ENCODE results near the gene GNAO1.
"Not testable (repeated sequence)": the region's sequence is repeated elsewhere in the genome, so short reads cannot be mapped to it uniquely, and the experiment has no call there.

Gene GNAO1

DNA sequence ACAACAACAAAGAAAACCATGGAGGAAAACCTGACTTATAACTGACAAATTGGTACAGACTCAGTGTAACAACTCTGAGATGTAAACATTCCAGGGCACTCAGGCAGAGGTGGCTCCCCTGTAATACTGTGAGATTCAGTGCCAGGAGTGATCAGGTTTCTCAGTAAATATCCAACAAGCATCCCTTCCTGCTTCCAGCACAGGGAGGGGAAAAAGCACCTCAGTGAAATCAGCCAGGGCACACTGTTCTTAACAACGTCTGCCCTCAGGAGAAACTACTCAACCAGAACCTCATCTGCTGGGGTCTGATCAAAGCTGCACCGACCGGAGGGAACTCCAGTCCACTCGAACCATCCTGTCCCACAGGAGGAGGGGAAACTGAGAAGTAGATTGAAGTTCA, 181.7 kb downstream of the GNAO1 start:
- in situ Hi-C loops (cut with HindIII; ENCODE audit: low sequenced_read_pairs): no loop called here

DNA sequence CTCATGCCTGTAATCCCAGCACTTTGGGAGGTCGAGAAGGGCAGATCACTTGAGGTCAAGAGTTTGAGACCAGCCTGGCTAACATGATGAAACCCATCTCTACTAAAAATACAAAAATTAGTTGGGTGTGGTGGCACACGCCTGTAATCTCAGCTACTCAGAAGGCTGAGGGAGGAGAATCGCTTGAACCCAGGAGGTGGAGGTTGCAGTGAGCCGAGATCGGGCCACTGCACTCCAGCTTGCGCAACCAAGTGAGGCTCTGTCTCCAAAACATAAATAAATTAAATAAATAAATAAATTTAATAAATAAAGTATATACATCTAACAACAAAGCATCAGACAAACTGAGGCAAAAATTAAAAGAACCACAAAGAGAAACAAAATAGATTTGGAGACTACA, 184.5 kb downstream of the GNAO1 start:
- in situ Hi-C loops (cut with HindIII; ENCODE audit: low sequenced_read_pairs): loop anchor here (5.0 kb wide), 1 partner anchor 33 kb away; no protein-coding TSS in a partner anchor

DNA sequence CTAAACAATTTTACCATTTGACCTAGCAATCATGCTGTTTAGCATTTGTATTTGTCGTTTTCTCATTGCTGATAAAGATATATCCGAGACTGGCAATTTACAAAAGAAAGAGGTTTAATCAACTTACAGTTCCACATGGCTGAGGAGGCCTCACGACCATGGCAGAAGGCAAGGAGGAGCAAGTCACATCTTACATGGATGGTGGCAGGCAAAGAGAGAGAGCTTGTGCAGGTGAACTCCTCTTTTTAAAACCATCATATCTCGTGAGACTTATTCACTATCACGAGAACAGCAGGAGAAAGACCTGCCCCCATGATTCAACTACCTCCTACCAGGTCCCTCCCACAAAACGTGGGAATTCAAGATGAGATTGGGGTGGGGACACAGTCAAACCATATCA, 187.8 kb downstream of the GNAO1 start:
- in situ Hi-C loops (cut with HindIII; ENCODE audit: low sequenced_read_pairs): loop anchor here (5.0 kb wide), 1 partner anchor 37 kb away; no protein-coding TSS in a partner anchor

DNA sequence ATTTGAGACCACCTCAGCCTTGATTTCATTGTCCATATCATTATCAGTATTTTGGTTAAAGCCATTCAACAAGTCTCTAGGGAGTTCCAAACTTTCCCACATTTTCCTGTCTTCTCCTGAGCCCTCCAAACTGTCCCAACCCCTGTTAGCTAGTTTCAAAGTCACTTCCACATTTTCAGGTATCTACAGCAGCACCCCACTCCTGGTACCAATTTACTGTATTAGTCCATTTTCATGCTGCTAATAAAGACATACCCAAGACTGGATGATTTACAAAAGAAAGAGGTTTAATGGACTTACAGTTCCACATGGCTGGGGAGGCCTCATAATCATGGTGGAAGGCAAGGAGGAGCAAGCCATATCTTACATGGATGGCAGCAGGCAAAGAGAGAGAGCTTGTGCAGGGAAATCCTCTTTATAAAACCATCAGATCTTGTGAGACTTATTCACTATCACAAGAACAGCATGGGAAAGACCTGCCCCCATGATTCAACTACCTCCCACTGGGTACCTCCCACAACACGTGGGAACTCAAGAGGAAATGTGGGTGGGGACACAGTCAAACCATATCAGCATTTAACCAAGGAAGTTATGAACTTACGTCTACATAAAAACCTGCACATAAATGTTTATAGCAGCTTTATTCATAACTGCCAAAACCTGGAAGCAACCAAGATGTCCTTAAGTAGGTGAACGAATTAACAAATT, 189.6 kb downstream of the GNAO1 start:
- in situ Hi-C loops (cut with HindIII; ENCODE audit: low sequenced_read_pairs): not testable (repeated sequence)

DNA sequence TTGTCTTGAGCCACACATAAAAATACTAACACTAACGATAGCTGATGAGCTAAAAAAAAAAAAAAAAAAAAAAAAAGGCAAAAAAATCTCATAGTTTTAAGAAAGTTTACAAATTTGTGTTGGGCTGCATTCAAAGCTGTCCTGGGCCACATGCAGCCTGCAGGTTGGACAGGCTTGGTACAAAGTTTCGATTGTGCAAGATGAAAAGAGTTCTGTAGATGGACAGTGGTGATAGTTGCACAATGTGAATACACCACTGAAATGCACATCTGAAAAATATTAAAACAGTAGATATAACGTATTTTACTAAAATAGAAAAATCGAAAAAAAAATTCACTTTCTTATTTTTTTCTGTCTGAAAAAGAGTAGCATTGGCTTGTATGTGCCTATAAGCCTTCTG, 191.2 kb downstream of the GNAO1 start:
- in situ Hi-C loops (cut with HindIII; ENCODE audit: low sequenced_read_pairs): no loop called here

DNA sequence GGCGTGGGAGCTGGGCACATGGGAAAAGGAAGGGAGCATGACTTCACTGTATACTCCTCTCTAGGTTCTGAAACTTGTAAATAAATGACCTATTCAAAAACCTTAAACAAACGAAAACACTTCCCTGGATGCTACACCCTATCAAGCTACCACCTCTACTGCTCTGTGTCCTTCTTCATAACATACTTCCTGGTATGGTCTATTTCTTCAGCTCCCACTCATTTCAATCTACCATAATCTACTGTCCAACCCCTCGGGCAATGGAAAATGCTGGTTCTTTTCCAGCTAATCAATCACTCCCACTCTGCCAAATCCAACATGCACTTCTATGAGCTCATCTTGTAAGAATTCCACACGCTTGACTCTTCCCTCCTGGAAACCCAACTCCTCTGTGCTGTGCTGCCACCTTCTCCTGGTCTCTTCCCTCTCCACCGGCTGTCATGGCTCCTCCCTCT, 191.6 kb downstream of the GNAO1 start:
- in situ Hi-C loops (cut with HindIII; ENCODE audit: low sequenced_read_pairs): no loop called here

DNA sequence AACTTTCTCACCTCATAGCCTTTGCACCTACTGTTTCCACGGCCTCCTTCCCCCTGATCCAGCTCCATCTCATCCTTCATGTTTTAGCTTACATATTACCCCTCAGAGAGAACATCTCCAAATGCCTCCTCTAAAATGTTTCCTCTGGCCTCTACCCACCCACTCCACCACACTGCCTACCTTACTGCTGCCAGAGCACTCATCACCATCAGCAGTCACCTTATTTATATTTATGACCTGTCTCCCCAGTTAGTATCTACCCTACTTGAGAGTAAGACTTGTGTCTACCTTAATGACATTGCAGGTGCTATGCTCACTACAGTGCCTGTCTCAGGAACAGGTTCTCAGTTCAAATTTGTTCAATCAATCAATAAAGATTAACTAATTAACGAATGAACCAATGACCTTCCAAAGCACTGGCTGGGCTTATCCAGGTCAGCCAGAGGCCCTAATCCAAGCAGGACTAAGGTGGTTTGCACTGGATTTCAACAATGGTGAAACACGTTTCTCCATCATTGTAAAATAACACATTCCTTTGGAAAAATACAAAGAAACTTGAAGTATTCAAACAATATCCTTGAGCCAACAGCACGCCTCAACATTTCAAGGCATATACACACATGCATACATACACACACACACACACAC, 192.9 kb downstream of the GNAO1 start:
- in situ Hi-C loops (cut with HindIII; ENCODE audit: low sequenced_read_pairs): no loop called here

DNA sequence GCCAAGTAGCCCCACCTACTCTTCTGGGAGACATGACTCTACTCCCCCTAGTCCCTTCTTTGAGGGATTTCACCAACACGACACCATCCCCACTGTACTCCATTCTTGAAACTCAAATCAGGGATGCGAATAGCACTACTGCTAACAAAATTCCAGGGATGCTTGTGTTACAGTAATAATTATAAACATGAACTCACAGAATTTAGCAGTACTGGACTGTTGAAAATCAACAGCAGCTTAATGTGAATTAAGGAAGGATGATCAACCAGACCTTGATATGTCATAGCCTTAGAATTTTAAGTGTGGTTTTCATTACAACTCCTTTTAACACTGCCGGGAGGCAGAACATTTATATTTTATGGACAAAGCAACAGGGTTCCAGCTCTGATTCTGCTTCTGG, 196.1 kb downstream of the GNAO1 start:
- in situ Hi-C loops (cut with HindIII; ENCODE audit: low sequenced_read_pairs): no loop called here

DNA sequence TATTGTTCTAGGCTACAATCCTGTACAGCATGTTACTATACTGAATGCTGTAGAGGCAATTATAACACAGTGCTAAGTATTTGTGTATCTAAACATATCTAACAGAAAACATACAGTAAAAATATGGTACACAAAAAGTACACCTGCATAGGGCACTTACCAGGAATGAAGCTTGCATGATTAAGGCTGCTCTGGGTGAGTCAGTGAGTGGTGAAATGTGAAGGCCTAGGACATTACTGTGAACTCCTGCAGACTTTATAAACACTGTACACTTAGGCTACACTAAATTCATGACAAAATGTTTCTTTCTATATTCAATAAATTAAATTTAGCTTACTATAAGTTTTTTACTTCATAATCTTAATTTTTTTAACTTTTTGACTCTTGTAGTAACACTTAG, 196.9 kb downstream of the GNAO1 start:
- in situ Hi-C loops (cut with HindIII; ENCODE audit: low sequenced_read_pairs): no loop called here

DNA sequence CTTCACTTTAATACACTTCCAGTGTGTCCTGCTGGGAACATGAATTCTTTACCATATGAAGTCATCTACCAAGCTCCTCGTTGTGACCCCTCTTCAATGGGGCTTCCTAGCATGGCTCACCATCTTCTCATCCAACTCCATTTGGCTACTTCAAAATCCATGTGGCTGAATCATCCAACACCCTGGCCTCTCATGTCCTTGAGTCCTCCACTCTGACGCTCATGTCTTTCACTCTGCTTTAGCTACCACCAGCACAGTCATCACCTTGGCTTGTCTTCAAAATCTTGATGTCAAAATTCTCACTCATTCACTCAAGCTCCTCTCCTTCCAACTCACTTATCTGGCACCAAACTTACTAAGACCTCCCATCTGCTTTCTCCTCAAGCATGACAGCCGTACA, 198.3 kb downstream of the GNAO1 start:
- in situ Hi-C loops (cut with HindIII; ENCODE audit: low sequenced_read_pairs): no loop called here

DNA sequence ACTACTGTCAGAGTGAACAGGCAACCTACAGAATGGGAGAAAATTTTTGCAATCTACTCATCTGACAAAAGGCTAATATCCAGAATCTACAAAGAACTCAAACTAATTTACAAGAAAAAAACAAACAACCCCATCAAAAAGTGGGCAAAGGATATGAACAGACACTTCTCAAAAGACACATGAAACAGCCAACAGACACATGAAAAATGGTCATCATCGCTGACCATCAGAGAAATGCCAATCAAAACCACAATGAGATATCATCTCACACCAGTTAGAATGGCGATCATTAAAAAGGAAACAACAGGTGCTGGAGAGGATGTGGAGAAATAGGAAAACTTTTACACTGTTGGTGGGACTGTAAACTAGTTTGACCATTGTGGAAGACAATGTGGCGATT, 205.4 kb downstream of the GNAO1 start:
- in situ Hi-C loops (cut with HindIII; ENCODE audit: low sequenced_read_pairs): not testable (repeated sequence)

DNA sequence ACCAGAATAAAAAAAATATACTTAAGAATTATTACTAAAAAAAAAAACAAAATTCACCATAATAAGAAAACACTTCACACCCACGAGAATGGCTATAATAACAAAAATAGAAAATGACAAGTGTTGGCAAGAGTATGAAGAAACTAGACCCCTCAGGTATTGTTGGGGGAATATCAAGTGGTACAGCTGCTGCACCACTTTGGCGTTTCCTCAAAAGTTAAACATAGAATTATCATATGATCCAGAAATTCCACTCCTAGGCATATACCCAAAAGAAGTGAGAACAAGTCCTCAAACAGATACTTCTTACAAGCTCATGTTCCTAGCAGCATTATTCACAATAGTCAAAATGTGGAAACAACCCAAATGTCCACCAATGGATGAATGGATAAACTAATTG, 207.8 kb downstream of the GNAO1 start:
- in situ Hi-C loops (cut with HindIII; ENCODE audit: low sequenced_read_pairs): no loop called here

DNA sequence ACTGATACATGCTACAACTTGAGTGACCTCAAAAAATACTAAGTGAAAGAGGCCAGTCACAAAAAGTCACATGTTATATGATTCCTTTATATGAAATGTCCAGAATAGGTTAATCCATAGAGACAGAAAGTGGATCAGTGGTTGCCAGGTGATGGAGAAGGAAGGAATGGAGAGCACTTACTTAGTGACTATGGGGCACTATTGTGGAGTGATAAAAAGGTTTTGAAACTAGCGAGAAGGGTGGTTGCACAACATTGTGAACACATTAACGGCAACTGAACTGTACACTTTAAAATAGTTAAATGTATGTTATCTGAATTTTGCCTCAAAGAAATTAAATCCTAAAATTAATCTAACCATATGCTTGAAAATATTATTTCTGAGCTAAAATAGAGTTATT, 208.2 kb downstream of the GNAO1 start:
- in situ Hi-C loops (cut with HindIII; ENCODE audit: low sequenced_read_pairs): no loop called here

DNA sequence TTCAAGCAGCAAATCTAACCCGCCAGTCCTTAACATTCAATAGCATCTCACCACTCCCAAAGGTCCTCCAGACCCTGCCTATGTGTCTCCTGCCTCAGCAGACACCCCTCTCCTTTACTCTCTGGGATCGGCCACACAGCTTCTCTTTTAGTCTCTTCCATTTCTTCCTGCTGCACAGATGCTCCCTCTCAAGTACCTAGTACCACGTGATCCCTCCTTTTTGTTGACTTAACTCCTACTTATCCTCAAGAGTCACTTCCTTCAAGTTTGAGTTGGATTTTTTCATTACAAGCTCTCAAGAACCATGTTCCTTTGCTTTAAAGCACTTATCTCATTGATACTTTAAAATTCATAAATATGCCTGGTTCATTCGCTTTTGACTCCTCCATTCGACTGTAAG, 209.2 kb downstream of the GNAO1 start:
- in situ Hi-C loops (cut with HindIII; ENCODE audit: low sequenced_read_pairs): no loop called here

DNA sequence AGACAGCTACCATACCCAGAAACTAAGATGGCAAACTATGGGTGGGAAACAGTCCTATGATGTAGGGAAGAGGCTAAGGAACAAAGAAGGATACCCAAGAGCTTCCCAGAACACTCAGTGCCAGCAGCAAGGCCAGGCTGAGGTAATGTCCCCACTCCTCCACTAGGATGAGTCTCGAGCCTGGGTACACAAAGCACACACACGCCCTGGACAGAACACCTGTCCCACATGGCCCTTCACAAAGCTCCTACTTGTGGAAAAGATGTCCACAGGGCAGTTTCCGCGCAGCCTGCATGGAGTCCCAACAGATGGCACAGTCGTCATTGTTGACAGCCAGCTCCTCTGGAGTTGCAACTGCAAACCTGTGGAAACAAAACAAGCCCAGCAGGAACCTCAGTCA, 210.2 kb downstream of the GNAO1 start:
- in situ Hi-C loops (cut with HindIII; ENCODE audit: low sequenced_read_pairs): no loop called here

DNA sequence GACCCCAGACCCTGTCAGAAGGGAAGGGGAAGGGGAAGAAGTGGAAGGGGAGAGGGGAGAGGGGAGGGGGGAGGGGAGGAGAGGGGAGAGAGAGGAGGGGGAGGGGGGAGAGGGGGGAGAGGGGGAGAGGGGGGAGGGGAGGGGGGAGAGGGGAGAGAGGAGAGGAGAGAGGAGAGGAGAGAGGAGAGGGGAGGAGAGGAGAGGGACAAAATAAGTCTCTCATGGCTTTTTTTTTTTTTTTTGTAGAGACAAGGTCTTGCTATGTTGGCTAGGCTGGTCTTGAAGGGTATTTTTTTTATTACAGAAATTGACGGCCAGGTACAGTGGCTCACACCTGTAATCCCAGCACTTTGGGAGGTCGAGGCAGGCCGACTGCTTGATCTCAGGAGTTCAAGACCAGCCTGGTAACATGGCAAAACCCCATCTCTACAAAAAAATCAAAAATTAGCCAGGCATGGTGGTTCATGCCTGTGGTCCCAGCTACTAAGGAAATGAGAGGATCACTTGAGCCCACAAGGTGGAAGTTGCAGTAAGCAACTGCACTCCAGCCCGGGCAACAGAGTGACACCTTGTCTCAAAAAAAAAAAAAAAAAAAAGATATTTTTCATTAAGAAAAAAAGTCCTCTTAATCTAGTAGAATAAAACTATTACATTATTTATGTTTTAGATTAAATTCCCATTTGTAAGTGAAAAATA, 214.8 kb downstream of the GNAO1 start:
- in situ Hi-C loops (cut with HindIII; ENCODE audit: low sequenced_read_pairs): no loop called here

Data from endothelial cell of hepatic sinusoid (primary cell).